ENCODE data around the gene TUBGCP3.

TUBGCP3 gene

DNA sequence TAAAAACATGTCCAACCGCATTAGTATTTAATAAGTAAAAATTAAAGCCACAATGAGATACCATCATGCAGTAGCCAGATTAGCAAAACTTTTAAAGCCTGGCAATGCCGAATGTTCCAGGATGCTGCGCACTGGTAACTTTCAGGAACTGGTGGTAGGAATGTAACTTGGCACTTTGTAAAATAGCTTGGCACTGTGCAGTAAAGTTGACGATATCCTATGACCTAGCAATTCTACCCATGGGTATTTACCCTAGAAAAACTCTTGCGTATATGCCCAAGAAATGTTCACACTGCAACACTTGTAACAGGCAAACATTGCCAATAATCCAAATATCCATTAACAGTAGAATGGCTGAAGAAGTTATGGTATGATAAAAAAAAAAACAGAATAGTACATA, 114.1 kb downstream of the TUBGCP3 start:
- DNase-seq: no peak

DNA sequence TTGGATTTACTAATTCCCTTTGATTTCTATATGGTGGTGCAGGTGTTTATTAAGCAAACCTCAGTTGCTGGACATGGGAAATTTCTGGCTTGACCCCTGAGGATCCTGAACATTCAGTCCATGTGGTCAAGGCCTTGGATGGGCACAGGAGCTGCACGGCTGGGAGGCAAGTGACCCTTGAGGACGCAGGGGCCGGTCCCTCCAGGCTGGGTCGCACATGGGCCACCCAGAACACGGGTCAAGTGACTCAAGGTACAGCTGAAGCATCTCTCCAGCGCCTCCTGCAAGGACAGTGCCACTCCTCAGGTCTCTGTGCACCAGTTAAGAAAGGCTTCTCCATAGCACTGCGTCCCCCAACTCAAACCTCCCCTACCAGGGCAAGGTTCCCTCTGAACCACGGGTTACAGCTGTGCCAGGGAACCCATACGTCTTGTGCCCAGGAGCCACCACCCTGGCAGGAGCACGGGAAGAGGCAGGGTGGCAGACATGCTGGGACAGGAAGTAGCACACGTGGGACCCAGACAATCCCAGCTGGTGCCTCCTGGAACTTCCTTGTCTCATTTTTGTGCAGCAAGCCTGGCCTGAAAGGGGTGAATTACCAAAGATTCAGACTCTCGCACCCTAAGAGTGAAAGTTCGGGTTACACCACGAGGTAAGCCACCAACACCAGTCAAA, 118.7 kb downstream of the TUBGCP3 start:
- no peak for DNase-seq

DNA sequence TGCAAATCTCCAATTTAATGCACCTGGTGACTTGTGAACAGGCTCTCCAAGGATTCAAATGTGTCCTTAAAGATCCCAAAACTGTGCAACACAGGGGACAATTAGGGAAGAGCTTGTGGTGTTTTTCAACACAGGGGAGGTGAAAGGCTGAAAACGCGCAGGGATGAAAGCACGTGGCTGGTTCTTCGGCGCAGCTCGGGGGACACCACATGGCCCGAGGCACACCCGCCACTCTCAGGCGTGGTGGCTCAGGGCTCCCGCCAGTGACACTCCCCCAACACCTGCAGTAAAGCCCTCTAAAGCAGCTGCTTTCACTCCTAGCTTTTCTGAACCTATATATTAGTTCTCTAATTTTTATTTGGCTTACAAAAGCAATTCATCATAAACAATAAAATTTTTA, 119.9 kb downstream of the TUBGCP3 start:
- DNase-seq: no peak

DNA sequence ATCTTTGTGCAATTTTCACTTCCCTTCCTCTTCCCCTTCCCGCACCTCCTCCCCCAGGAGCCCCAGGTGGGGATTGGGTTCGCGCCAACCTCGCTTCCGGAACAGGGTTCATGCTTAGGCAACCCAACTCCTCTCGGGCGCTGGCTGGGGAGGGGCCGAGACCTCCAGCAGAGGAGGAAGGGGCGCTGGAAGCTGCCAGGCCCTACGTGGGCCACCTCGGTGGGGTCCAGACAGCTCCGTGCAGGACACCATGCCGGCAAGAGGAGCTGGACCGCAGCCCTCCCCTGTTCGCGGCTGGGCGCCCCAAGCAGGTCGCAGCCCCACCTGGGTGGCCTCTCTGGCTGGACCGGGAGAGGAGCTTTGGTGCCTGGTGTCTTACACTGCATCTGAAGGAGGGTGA, 120.7 kb downstream of the TUBGCP3 start:
- DNase-seq: no peak

DNA sequence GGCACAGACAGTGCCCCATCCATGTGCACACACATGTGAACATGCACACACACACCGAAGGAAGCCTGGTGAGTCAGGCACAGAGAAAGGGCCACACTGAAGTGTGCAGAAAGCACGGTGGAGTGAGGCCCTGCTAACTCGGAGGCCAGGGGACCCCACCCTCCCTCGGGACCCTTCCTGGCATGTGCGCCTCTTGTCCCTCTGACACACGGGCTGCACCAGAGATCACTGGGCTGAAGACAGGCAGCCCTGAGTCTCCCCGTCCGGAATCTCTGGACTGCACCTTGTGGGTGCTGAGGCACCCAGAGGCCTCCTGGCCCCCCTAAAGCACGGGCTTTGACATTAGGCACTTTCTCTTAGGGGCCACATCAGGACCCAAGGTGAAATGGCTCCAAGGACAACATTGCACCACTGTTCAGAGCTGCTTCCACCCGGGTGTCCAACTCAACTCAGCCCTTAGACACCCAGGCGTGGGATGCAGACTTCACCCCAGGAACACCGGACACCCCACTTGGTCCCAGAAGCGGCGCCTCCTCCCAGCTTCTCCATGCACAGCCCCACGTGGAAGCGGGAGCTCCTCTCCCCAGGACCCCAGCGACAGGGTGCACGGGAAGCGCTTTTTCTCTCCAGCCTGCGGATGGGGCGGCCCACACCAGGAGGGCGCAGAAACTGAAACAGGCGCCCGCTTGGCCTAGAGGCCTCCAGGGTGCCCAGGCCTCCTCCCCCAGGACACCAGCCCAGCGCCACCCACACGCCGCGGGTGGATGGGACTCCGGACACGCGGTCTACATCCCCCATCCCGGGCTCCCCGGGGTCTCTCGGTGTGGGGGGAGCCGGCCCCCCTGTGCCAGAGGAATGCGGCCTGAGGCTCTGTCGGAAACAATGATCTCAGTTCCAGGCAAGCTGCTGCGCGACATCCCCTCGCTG, 121.6 kb downstream of the TUBGCP3 start:
- DNase-seq: no peak

DNA sequence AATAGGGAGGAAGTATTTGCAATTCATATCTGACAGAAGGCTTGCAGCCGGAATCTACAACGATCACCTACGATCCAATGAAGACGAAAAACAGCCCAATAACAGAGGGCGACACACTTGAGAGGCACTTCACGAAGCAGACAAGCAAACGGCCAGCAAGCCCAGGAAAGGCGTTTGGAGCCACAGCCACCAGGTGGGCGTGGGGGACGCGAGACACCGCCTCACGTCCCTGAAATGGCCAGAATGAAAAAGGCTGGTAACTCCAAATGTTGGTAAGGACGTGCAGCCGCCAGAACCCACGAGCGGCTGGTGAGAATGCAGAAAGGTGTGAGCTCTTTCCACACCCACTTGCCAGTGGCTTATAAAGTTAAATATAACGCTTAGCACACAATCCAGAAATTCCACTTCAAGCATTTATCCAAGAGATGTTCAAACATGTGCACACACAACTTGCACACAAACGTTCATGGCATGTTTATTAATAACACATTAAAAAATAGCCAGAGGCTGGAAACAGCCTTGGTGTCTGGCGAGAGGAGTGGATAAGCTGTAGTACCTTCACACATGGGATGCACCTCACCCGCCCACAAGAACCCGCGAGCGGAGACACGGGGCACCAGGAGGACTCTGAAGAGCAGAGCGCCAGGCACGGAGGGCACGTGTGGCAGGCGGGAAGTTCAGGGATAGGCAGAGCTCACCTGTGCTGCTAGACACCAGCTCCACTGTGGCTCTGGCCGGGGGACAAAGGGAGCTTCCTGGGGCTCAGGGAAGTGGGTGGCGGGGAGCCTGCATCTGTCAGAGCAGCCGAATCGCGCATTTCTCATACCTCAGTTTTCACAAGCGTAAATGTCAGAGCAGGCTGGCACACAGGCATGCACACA, 122.5 kb downstream of the TUBGCP3 start:
- DNase-seq: no peak

DNA sequence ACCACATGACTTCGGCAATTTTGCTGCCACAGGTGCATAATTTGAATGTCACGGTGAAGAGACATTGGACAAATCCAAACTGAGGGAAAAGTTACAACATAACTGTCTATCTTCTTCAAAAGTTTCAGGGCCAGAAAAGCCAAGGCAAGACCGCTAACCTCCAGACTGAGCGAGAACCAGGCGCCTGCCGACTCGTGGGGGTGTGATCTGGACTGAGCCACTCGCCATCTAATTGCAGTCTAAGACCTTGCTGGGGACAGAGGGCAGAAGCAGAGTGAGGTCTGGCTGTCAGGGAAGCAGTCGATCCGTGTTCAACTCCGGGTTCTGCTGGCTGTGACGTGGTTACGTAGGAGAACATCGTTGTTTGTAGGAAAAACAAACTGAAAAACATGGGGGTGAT, 123.2 kb downstream of the TUBGCP3 start:
- no peak for DNase-seq

DNA sequence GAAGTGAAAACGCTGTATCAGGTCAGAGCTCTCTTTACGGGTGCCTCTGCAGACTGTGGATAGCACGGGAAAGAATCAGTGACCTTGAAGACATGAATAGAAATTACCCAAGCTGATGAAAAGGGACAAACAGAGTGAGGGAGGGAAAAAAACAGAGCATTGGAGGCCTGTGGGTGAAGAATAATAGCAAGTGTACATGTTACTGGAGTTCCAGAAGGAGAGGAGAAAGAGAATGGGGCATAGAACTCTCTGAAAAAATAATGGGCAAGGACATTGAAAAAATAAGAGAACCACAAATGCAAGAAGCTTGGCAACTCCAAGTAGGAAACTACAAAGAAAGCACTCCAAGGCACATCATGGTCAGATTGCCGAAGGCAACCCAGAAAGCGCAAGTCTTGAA, 125.5 kb downstream of the TUBGCP3 start:
- no peak for DNase-seq

DNA sequence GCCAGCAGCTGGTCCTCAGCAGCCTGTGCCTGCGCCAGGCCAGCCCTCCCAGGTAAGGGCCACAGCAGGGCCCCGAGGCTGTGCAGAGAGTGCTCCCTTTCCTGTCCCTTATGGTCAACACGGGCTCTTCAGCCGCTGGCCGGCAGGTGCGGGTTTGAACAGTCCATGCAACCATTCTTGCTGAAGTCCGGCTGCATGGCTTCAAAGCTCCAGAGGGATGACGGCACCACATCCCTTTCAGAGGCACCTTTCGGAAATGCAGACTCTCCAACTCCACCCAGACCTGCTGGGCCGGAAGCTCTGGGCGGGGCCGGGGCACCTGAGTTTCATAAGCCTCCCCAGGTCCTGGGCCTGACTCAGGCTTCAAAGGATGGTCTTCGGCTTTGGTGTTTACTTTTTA, 130.5 kb downstream of the TUBGCP3 start:
- no peak for DNase-seq

DNA sequence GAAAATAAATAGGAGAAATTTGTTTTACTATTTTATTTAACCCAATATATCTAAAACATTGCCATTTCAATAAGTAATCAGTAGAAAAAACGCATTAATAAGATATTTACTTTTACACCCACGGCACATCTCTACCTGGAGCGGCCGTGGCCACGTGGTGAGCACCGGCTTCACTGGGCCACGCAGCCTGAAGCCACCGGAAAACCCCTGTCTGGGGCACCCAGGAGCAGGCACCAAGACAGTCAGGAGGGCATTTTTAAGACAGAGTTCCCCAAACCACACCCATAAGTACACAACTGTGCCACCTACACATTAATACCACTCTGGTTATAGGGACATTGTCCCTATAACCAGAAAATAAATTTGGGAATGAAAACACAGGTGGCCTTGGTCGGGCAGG, 130.9 kb downstream of the TUBGCP3 start:
- DNase-seq: no peak

DNA sequence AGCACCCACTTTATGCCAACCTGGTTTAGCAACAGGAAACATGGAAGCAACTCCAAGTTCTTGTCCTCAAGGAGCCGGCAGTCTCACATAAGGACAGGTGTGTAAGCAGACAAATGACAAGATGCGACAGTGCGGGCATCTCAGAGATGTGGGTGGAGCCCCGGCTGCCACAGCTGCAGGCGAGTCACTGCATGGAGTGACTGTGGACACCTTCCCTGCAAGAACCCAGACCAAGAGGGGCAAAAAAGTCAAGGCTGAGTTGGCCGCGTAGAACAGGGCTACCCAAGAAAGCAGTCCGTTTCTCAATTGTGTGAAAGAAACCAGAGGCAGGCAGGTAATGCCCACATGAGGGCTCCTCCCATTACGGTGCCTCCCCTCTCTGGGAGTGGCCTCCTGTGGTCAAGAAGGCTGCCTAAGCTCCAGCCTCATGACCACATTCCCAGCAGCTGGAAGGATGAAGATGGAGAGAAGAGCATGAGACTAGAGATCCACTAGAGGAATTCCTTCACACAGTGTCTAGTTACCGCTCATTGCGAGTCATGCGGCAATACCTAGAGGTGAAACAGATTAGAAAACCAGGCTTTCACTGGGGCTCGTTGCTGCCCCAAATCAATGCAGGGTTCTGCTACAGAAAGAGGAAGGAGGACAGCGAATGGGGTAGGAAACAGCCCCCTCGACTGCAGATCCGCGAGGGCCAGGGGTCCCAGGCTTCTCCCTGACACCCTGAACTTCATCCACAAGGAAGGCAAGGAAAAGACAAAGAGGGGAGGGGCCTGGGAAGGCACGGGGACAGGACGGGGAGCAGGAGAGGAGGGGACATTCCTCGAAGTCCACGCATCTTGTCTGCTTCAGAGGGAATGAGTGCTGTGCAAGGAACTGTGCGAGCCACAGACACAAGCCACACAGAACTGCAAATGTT, 131.6 kb downstream of the TUBGCP3 start:
- DNase-seq: no peak

DNA sequence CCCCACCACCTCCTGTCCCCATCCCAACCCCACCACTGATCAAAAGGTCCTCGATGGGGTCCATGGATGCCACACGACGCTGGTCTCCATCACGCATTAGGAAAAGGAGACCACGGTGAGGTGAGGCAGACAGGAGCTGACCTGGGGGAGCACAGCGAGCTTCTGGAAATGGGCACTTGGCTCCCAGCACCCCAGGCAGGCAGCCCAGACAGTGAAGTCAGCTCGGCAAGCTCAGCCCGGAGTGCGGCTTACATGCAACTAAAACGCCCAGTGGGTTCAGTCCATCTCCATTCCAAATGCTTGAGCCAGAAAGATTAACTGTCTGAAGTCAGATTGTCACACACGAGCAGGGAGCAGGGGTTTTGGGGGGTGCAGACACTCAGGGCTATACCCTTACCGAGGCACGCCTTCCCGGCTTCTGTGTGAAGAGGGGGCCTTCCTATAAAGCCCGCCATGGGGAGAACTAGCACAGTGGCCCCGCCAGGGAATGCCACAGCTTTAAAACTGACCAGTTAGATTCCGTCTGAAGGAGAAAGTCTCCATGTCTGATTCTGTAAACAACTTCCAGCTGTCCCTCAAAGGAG, 132.4 kb downstream of the TUBGCP3 start:
- DNase-seq: no peak

DNA sequence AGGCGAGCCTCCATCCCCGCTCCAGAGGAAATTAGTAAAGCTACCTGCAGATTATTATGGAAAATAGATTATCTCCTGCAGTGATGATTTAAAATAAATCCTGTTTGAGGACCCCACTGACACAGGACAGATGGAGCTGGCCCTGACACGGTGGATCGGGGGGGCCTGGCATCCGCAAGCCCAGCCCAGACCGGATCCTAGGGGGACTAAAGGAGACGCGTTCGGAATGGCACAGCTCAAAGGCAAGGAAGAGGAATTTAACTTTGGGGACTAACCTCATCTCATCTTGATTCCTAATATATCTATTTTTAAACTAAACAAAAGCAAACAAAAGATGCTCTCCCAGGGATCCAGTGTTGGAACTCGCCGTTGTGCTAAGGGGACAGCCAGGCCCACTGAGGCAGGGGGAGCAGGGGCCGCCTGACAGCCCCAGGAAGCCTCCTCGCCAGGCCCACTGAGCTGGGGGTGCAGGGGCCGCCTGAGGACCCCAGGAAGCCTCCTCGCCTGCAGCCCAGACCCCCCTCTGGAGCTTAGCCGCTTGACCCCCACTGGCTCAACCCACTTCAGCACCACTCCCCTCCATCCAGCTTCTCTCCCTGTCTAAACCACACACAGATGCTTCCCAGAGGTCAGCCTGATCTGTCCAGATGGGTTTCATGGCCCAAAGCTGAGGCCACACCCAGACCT, 133.2 kb downstream of the TUBGCP3 start:
- DNase-seq: no peak

DNA sequence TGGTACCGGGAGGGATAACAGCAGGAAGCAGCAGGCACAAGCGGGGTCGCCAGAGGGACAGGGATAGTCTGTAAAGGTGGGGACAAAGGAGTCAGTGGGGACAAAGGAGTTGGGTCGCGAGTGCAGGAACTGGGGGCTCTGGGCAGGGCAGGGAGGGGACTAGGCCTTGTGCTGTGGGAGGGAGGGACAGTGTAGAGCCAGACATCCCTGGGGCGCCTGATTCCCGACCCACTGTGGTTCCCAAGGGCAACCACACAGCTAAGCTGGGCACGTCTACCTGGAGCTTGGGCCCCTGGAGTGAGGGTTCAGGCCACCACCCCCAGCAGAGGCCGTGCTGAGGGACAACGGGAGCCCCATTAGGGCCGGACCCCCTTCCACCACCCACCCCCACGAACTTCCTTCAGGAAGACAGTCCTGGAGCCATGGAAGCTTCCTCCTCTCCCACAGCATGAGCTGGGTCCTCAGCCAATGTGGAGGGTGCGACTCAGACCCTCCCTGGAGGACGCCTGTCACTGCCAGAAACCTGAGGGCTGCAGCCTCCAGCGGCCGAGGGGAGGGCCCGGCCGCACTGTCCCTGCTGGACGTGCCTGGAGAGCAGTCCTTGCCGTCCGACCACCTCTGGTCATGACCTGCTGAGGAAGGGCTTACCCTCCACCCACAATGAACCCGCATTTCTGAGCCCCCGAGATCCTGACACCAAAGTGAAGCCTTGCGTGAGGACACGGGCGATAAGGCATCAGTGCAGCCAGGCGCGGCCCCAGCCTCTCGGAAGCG, 133.9 kb downstream of the TUBGCP3 start:
- no peak for DNase-seq

DNA sequence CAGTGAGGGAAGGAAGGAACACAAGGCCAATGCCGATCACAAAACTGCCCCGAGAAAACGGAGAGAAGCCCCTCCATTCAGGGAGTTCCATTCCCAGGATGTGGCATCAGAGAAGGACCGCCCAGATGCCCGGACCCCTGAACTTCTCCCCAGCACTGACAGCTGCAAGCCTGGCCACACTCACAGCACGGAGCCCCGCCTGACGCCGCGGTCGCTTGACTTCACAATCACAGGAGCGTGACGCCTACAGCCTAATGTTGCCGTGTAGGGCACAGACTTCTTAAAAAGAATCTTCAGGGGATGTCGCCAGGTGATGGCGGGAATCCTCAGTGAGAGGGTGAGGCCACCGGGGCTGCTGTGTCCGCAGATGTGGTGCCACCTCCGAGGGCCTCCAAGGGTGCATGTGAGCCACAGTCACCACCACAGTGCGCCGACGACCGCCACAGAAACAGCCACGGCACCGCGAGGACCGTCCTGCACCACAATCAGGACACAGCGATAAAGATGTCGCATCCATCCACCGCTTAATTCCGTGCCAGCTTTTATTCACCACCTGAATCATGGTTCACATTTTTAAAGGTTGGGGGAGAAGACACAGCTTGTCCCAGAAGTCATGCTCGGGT, 134.6 kb downstream of the TUBGCP3 start:
- no peak for DNase-seq

DNA sequence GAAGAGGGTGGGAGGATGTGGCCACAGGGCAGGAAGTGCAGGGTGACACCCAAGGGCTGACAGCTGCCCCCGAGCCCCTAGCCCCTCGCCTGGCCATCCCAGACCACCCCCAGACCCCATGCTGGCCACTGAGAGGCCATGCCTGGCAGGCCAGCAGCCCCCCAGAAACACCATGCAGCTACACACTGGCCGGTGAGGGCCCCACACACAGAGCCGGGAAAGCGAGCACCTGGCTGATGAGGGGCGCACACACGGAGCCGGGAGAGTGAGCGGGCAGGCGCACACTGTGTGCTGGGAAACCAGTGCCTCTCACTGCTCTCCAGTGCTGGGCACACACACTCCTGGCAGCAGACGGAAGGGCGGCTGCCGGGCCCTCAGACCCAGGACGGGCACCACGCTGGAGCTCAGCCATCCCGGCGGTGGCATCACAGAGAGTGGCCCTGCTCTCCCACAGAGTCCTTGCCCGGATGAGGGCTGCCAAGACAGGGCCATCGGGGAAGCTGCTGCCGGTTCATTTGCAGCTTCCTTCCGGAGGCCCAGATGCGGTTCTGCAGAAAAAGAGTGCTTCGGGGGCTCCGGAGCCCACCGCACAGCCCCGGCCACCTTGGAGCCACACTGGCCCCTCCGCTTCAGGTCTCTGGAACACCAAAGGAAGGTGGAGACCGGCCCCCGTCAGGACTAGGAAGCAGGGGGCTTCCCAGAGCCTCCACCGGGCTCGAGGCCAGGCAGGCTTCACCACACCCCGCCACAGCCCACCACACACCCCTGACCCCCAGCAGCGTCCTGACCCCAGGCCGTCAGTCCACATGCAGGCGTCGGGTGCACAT, 135.4 kb downstream of the TUBGCP3 start:
- no peak for DNase-seq

DNA sequence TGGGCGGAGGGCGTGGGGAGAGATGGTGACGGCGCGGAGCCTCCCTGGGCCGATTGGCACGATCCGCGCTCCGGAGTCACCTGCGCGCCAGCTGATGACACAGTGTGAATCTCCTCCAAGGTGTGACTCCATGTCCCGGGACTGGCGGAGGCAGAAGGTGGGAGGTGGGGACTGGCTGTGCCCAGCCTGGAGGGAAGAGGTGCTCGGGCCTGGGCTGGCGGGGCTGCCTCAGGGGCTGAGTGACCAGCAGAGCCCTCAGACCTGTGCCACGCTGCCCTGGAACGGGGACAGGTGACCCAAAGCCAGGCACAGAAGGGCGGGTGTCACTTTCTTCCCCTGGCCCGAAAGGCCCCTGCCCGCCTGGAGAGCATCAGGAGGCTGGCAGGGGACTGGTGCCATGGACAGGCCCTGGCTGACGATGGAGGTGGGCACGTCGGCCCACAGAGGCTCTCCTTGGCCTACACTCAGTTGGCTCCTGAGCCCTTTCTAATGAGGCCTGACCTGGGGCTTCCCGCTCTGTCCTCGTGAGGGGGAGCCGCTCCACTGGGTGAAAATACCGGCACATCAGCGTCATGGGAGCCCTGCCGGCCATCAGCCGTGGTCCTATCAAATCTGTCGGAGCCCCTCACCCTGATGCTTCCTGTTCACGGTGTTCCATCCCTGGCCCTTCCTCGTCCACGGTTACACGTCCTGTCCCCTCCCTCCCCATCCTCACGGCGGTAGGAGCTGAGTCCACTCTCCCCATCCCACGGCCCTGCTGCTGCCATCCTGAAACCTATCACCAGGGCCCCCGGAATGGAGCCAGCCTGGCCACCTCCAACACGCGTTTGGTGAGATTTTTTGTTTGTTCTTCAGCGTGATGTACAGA, 136.2 kb downstream of the TUBGCP3 start:
- DNase-seq: no peak

DNA sequence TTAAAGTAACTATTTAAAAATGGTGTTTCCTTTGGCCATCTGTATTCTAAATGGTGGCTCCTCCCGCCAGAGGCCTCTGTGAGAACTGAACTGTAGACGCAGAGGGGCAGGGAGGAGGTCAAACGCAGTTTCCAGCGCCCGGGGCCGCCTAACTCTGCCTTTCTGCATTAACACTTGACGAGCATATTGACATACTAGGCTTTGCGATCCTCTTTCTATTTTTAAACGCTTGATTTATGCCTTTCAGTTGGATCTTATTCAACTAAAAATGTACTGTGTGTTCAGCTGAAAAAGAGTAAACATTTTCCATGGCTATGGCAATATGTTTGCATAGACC, 137.1 kb downstream of the TUBGCP3 start:
- peak in 1 of 2 experiments; percentile 53 for DNase-seq

Measured in NCI-H526 (cell line).